Lung microvascular endothelial cell (primary cell): ENCODE data around the gene DOCK4. TPM values are rescaled to one million over a fixed set of nuclear protein-coding genes. Genes with fewer than 3 reads are reported as not detected.

Experiments
- DNase-seq, 2 donors: peaks; one replicate each; pipeline versions ENCODE4 v3.0.0 to v3.0.0-alpha.2; 2010; ENCODE audit warnings: low read depth in 2 of 2
- total RNA-seq: library from RNA; depleted of rRNA; stranded (reverse); fragments of >200 nt; gene quantifications from 2 replicates; pipeline ENCODE4 v1.2.1, GENCODE V29; 2014

DOCK4 gene
- total RNA-seq, 1 donor from 2014 or later, result 57.1 TPM

DNA sequence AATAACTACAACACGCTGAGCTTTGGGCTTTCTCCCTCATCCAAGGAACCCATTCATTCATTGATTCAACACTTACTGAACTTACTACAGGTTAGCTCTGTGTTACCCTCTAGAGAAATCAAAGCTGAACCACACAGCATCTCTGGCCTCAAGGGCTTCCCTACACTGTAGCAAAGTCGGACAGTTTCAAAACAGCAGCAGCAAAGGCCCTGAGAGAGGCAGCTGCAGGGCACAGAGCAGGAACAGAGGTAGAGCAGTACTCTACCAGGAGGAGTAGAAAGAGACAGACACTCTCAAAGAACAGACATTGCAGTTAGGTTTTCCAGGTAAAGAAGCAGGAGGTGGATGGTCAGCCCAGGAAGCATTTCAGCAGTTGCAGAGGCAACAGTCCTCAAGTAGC, 16.1 kb downstream of the DOCK4 start:
- DNase-seq, result no peak

DNA sequence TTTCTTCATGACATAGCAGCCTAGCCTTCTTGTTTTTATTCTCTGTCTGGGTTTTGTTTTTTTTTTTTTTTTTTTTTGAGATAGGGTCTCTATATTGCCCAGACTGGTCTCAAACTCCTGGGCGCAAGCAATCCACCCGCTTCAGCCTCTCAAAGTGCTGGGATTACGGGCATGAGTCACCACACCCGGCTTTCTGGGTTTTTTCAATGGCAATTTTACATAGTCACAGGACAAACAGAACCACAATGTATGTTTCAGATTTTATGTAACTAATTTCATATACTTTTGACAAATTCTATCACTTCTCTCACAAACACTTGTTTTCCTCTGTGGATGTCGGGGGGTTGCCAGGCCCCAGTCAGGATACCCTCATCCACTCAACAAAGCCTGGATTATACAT, 16.5 kb downstream of the DOCK4 start:
- DNase-seq, result no peak

DNA sequence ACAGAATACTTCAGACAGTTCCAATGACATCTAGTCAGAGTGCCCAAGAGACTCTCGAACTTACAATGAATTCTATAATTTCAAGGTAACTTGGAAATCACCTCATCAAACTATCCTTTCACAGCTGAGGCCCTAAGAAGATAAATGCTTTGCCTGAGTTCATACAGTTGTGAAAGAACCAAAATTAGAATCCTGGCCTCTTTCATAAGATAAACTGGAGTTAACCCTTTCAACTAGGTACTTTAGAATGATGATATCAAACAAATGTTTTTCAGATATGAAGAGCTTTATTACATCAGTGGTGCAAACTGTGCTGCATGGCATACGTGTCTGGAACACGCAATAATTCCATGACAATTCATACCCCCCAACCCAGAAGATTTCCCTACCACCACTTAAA, 17.9 kb downstream of the DOCK4 start:
- DNase-seq, result no peak

DNA sequence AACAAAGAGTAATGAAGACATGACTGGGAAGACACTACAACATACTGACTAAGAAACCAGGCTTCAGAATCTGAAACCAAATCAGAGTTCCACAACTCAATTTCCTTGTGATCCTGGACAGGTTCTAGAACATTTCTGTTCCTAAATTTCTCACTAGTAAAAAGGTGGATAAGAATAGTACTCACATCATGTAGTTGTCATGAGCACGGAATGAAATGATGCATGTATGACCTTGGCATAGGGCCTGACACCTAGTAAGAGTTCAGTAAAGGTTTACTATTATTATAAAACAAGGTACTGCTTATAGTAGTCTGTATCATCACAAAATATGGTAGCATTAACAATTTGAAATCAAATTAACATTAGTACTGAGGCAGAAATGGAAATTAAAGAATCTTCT, 19.9 kb downstream of the DOCK4 start:
- peak; percentile 33 to 35 for DNase-seq

DNA sequence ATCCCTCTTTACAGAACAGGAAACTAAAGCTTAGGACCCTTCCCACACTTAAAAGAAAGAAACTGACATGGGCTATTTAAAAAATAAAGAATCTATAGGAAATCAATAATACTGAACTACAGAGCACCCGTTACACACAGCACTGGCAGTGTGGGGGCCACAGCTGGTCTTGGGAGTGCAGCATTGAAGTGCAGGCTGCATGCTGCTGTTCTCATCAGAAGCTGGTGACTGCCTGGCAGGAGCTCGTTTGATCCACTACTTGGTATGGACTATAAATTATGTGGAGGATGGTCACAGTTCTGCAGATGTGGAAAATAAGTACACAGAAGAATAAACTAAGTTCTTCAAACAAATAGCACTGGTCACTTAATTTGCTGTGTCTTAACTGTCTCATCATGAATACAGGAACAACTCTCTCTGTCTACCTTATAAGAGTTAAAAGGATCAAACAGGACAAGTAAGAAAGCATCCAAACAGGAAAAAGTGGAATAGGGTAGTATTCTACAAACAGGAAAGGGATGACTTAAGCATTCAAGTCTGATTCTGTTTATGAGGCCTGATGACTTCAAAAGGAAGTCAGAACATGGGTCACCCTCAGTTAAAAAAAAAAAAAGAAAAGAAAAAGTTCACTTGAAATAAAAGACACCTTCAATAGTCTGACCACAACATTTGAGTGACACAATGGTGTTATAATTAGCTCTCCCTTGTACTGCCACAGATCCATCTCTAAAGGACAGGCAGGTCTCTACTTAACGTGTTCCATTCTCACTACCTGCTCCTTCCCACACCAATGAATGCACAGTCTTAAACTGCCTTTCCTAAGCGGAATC, 21.0 kb downstream of the DOCK4 start:
- peak in 1 of 2 donors; percentile 84 for DNase-seq

DNA sequence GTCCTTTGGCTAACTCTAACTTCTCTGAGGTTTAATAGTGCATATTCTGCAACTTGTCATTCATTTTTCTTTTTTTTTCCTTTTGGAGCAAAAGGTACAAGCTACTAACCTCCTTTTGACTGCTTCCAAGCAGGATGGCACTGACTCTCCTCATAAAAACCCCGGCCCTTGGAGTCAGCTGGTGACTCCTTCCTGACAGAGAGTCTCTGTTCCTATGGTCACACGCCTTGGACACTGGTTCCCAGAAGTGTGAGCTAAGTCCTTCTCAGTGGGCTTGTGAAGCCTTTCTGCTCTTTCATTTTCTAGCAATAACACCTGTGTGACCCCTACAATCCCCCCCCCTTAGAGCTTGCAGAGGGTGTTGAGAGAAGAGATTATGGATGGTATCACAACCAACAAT, 21.7 kb downstream of the DOCK4 start:
- peak in 1 of 2 donors; percentile 25 for DNase-seq

DNA sequence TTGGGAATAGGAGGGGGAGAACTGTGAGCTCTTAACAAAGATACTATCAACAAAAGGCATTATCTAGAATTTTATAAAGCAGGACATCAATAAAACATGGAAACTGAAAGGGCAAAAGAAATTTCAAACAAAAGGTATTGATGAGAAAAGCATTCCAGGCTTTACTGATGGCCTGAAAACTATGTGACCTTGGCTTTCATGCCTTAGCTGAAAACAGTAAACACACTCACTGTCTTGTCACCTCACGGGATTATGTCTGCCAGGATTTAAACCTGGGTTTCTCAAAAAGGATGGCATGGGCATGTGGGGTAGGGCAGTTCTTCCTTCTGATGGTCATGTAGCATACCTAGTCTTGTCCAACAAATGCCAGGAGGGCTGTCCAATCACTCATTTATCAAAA, 22.9 kb downstream of the DOCK4 start:
- no peak for DNase-seq

DNA sequence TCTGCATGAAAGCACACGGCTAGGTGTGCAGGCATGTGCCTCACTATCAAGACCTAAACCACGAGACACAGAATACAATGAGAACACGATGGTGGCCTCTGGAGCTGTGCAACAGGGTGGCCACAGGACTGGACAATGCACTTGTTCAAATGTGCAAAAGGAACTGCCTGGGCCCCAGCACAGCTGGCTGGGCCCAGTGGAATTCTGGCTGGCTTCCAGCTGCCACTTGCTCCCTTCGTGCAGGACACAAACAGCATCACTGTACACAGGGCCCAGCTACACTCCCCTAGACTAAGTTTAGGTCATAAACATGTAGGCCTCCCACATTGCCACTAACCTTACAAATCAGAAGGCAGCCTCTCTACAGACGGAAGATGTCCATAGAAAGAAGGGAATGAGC, 23.4 kb downstream of the DOCK4 start:
- DNase-seq, result peak; percentile 31 to 67

DNA sequence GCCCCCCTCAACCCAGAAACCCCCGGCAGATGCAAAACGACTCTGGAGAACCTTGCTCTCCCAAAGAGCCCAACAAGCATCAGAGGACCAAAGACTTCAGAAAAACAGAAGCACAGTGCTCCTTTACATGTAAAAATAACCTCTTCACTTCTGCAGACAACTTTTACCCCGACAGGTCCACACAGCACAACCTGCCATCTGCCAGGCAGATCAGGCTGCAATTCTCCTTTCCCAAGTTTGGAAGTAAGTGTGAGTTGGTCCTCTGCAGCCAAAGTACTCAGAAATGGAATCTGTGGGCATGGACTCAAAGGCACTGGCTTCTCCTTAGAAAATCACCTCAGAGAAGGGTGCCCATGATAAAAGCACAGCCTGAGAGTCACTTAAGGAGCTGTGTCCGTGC, 26.0 kb downstream of the DOCK4 start:
- DNase-seq, result no peak

DNA sequence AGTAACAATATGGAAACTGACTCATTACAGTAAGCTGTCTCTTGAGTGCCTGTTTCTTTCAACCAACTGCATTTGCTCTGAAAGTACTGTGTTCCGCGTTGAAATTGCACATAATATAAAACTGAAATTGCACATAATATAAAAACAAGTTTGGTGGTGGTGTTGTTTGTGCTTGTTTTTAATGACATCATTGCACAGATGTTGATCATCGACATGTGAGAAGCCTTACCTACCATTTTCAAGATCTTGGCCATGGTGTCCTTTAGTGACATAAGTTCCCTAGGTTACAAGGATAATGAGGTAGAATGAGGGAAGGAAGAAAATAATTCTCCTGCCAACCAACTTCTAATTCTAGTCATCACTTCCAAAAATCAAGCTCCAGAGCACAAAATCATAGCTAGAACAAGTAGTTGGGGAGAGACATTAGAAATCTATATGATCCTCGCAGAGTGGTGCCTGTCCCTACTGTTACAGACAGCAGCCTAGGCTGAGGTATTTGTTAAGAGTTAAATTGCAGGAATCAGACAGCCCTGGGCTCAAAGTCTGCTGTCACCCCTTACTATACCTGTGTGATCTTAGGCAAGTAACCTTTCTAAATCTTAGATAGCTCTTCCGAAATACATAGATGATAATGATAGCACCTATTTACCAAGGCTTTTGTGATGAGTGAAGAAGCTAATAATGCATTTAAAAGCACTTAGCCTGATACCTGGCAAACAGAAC, 29.3 kb downstream of the DOCK4 start:
- DNase-seq, result no peak

DNA sequence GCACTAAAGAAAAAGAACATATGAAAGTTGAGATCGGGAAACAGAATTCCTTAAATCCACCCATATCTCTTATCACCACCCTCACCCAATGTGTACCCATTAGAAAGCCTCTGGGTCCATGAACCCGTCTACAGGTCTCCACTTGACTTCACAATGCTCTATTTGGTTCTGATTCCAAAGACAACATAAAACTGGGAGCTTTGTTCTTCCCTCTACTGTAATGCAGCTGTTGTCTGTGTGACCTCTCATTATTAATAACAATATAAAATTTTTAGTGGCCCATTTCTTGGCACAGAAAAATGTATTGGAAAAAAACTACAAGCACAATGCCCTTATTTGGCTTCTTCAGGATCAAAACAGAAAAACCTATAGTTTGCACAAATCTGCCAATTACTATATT, 30.0 kb downstream of the DOCK4 start:
- peak in 1 of 2 donors; percentile 84 for DNase-seq

DNA sequence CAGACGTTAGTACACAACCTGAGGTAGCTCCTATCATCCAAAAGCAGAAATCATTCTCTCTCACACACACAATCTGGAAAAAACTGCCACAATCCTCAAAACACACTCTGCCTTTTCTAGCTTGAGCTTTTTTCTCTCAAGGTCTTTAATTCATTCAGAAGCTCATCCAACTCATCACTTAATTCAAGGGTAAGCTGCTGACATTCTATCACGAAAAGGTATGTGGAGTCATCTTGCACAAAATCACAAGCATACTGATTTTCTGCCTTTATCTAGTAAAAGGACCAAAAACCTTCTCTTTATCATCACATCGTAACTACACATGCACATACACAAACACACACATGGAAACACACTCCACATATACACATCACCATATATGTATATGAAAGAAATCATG, 32.0 kb downstream of the DOCK4 start:
- DNase-seq, result no peak

DNA sequence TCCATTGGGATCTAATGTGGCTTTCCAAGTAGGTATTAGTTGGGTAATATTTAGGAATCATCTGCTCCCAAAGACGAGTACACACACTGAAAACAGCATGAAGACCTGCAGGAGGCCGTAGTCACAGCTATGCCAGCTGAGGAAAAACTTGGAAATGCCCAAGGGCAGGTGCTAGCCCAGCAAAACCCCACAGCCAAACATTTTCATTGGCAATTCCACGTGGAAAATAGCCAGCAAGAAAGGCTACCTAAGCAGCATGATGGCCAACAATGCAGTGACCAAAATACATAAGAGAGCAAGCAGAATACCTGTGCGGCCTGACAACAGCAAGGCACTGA, 32.7 kb downstream of the DOCK4 start:
- peak in 1 of 2 donors; percentile 18 for DNase-seq

DNA sequence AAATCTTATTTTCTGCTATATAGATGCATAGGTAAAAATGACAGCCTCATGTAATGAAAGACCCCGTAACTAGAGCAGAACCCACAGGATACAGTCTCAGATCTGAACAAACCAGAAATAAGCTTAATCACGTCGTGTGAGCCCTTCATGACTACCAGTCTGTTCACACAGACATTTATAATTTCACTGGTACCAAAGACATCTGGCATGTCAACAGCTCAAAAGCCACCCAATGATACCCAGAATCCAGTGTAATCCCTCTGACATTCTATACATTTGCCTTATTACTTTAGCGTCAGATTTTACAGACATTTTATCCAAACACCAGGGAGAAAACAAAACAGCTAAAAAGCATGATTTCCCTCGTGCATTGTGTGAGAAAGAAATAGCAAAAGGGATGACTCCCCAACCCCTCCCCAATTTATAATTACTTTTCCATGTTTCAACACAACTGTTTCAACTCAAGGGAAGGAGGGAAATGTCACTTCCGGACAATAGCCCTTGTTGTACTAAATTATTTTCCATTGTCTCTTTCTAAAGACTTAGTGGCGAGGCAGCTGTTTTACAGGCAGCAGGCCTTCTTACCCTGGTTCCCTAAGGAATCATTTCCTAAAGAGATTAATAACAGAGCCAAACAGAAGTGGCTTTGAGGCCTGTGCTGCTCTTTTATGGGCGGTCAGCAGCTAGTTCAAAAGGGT, 33.2 kb downstream of the DOCK4 start:
- peak; percentile 78 to 81 for DNase-seq

DNA sequence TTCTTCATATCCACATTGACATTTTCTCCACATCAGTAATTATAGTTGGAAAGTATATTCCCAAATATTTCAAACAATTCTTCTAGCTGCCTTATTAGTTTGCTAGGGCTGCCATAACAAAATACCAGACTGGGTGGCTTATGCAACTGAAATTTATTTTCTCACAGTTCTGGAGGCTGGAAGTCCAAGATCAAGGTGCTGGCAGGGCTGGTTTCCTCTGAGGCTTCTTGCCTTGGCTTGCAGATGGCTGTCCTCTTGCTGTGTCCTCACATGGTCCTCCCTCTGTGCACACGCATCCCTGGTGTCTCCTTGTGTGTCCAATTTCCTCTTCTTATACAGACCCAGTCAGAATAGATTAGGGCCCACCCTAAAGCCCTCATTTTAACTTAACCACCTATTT, 34.5 kb downstream of the DOCK4 start:
- no peak for DNase-seq

DNA sequence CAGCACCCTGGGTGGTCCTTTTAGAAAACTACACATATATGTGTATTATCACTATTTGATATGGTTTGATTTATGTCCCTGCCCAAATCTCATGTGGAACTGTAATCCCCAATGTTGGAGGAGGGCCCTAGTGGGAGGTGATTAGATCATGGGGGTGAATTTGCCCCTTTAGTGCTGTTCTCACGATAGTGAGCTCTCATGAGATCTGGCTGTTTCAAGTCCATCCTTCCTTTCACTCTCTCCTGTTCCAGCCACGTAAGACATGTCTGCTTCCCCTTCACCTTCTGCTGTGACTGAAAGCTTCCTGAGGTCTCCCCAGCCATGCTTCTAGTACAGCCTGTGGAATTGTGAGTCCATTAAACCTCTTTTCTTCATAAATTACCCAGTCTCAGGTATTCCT, 37.3 kb downstream of the DOCK4 start:
- DNase-seq, result no peak

DNA sequence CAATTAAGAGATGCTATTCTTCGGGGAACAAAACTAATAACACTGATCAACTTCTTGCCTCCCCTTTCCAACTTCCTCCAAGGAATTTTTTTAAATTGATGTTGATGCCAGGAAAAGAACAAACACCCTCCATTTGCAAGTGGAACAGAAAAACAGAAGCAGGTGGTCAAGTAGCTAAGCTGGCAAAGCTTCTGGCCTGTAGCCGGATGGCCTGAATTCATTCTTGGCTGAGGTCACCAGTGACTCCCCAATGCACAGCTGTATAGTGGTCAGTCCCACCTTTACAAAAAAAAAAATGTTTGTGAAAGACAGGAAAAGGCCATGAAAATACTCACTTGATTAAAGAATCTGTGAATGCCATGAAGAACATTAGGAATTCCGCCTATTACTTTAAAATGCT, 39.1 kb downstream of the DOCK4 start:
- peak in 1 of 2 donors; percentile 79 for DNase-seq

DNA sequence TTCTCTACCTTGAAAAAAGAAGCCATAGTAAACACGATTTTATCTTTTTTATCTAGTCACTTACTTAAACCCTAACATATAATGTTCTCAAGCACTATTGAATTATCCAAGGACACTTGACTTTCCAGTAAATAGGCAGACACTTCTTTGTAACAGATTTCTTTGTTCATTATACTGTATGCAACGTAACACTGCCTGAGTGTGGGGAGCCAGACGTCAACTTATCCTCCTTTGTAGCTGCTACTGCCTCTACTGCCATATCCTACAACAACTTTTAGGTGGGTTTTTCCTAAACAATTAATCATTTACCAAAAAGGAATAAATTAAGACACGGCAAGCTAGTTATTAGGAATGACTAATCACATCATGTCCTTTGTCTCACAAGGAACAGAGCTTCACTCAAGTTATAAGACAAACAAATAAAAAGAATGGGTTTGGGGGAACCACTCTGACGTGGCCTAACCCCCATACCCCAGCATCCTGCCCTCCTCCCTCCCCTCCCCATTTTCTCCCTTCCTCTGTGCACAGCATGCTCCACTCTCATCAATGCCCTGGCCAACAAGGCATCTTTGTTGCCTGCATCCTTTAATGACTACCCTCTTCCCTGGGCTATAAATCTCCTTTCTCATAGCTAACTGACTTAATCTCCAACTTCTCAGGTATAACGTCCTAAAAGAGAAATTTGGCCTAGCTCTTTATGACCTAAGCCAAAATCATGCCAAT, 43.3 kb downstream of the DOCK4 start:
- peak in 1 of 2 donors; percentile 42 for DNase-seq

DNA sequence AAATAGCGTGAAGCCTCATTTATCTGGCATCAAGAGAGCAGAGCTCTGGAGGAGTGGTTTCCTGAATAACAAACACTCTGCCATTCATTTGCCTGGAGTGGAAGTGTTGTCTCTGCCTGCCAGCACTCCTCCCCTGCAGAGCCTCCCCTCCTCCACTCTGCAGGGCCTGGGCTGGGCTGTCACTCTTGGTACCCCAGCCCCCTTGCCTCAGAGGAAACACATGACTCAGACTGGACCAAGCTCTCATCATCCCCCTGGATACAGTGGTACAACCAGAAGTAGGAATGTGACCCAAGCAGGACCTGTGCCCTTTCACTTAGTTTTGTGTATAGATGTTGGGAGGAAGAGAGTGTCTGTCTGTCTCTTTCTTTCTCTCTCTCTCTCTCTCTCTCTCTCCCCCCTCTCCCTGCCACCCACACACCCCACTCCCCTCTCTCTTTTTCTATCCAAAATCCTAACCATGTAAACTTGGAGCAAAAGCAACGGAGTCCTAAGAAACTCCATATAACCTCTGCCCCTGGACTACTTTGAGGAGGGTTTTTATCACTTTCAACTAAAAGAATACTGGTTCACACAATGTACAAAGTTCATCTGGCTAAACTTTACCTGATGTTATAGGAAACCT, 43.9 kb downstream of the DOCK4 start:
- DNase-seq, result peak; percentile 97 to 99

DNA sequence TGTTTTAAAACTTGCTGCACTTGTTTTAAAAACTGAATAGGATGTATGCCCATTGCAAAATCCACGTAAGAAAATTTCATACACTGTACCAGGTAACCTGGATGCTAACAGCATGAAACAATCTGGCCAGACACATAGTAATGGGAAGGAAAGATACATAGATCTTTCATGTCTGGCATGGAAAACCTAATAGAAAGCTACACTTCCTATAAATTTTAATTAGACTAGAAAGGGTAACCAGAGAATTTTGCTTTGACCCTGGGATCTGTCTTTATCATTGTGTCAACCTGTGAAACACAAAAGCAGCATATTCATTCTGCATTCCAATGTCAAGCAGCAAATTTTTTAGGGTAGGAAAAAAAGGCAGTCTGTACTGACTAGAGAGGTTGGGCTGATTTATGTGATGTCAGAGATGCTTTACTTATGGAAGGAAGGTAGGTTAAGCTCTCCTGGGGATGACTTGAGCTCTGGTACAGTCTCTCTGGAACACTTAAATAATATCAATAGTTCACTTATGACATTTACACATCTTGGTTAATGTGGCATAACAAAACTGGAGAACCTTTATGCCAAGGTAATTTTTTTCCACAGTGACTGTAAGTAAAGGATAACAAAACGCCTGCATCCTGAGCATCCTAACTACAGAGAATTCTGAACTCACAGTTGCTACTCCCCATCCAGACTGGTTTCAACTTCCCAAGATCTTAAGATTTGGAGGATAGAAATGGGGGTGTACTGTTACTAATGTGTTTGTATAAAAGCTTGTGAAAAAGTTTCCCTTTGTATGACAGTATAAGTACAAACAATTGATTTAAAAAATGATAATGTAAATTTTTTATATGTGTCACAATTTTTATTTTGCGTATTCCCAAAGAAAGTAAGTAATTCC, 44.7 kb downstream of the DOCK4 start:
- DNase-seq, result peak in 1 of 2 donors; percentile 51
